ENCODE results near the gene TRPM8. TPM values are rescaled to one million over a fixed set of nuclear protein-coding genes. Genes with fewer than 3 reads are reported as not detected.

TRPM8 gene
- total RNA-seq, 1 donor = not detected

GRCh38 chr2:233934524-233934923, 17.4 kb downstream of the TRPM8 start:
- no peak for DNase-seq (ENCODE audit: insufficient read length, low spot score, missing footprints)

DNA sequence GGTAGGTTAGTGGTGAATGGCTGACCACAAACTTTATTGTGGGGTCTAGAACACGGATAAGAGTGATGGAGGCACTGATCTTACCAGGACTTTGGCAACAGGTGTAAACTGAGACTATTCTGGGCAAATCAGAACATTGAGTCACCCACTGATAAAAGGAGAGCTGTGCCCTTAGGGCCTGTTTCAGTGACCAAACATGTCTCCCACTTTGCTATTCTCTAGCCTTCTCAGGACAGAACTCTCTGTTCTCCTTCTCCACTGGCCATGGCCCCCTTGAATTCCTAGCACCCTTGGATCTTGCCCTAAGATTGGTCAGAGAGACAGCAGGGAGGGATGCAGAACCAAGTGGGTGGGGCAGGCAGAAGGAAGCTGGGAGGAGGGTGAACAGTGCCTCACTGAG, 18.3 kb downstream of the TRPM8 start:
- Histone ChIP-seq H3K4me2 (ENCODE audit: insufficient read depth, low read length) (no peak overlapping the region), H3K27me3 (ENCODE audit: insufficient read depth, low read length) (peaks cover 46% of the 10 kb centered on the region), H2AFZ (ENCODE audit: low read length) (no peak overlapping the region), H3K4me1 (ENCODE audit: insufficient read depth, low read length) (no peaks in the 10 kb centered on the region), H3K27ac (ENCODE audit: low read depth, low read length) (no peak overlapping the region), H4K20me1 (ENCODE audit: insufficient read depth, low read length) (no peaks in the 10 kb centered on the region), H3K79me2 (ENCODE audit: insufficient read depth, low read length) (no peaks in the 10 kb centered on the region), H3K36me3 (ENCODE audit: insufficient read depth, low read length) (no peaks in the 10 kb centered on the region), H3K9me3 (ENCODE audit: low read depth, low read length) (no peaks in the 10 kb centered on the region), H3K4me3 (ENCODE audit: insufficient read depth, low read length) (no peak overlapping the region)
- DNase-seq (ENCODE audit: insufficient read length, low spot score, missing footprints) = no peak
- no peak for TF ChIP-seq CTCF (IDR thresholded peaks at IDR 0.05; ENCODE audit: extremely low read depth, low read depth, low read length)

More at GRCh38 chr2:233934524-233934923, 17.4 kb downstream of the TRPM8 start:
- H2AFZ ChIP-seq (ENCODE audit: low read length) = no peak overlapping the region
- peaks cover 39% of the 10 kb centered on the region for H3K27me3 ChIP-seq (ENCODE audit: insufficient read depth, low read length)
- no peaks in the 10 kb centered on the region for H3K36me3 ChIP-seq (ENCODE audit: insufficient read depth, low read length)
- H3K4me3 ChIP-seq (ENCODE audit: insufficient read depth, low read length) = no peak overlapping the region
- no peaks in the 10 kb centered on the region for H3K79me2 ChIP-seq (ENCODE audit: insufficient read depth, low read length)
- H3K4me1 ChIP-seq (ENCODE audit: insufficient read depth, low read length) = no peaks in the 10 kb centered on the region
- no peak overlapping the region for H3K27ac ChIP-seq (ENCODE audit: low read depth, low read length)
- no peak overlapping the region for H3K4me2 ChIP-seq (ENCODE audit: insufficient read depth, low read length)
- TF ChIP-seq CTCF (IDR thresholded peaks at IDR 0.05; ENCODE audit: extremely low read depth, low read depth, low read length) = no peak
- H4K20me1 ChIP-seq (ENCODE audit: insufficient read depth, low read length) = no peaks in the 10 kb centered on the region
- no peaks in the 10 kb centered on the region for H3K9me3 ChIP-seq (ENCODE audit: low read depth, low read length)

DNA sequence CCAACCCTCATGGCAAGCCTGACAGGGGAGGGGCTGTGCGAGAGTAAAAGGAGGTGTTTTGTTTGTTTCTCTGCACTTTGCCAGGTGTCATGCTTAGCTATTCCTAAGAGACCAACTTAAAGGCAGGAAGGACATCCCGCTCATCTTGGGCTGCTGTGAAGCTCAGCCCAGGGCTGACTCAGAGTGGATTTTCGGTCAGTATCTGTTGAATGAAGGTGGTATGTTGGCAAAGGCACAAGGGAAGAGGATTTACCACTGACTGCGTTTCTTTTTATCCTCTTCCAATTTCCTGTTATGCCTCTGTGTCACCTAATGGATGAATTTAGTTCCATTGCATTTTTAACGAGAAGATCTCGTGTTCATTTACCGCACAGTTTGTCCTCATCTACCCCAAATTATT, 18.9 kb downstream of the TRPM8 start:
- peaks cover 45% of the 10 kb centered on the region for H3K27me3 ChIP-seq (ENCODE audit: insufficient read depth, low read length)
- H3K36me3 ChIP-seq (ENCODE audit: insufficient read depth, low read length) = no peaks in the 10 kb centered on the region
- H3K4me1 ChIP-seq (ENCODE audit: insufficient read depth, low read length) = no peaks in the 10 kb centered on the region
- H3K27ac ChIP-seq (ENCODE audit: low read depth, low read length) = no peak overlapping the region
- DNase-seq (ENCODE audit: insufficient read length, low spot score, missing footprints) = no peak
- no peak overlapping the region for H2AFZ ChIP-seq (ENCODE audit: low read length)
- TF ChIP-seq CTCF (IDR thresholded peaks at IDR 0.05; ENCODE audit: extremely low read depth, low read depth, low read length) = no peak
- no peaks in the 10 kb centered on the region for H4K20me1 ChIP-seq (ENCODE audit: insufficient read depth, low read length)
- no peak overlapping the region for H3K4me3 ChIP-seq (ENCODE audit: insufficient read depth, low read length)
- no peaks in the 10 kb centered on the region for H3K9me3 ChIP-seq (ENCODE audit: low read depth, low read length)
- H3K79me2 ChIP-seq (ENCODE audit: insufficient read depth, low read length) = no peaks in the 10 kb centered on the region
- no peak overlapping the region for H3K4me2 ChIP-seq (ENCODE audit: insufficient read depth, low read length)

- DNase-seq (ENCODE audit: insufficient read length, low spot score, missing footprints) = no peak
- Histone ChIP-seq H3K9me3 (ENCODE audit: low read depth, low read length) (no peaks in the 10 kb centered on the region), H3K4me3 (ENCODE audit: insufficient read depth, low read length) (peak overlapping the region; percentile 38), H3K79me2 (ENCODE audit: insufficient read depth, low read length) (no peaks in the 10 kb centered on the region), H3K27me3 (ENCODE audit: insufficient read depth, low read length) (peaks cover 39% of the 10 kb centered on the region), H3K4me2 (ENCODE audit: insufficient read depth, low read length) (peak overlapping the region; percentile 37), H4K20me1 (ENCODE audit: insufficient read depth, low read length) (no peaks in the 10 kb centered on the region), H3K4me1 (ENCODE audit: insufficient read depth, low read length) (no peaks in the 10 kb centered on the region), H3K27ac (ENCODE audit: low read depth, low read length) (no peak overlapping the region), H2AFZ (ENCODE audit: low read length) (peak overlapping the region; percentile 12), H3K36me3 (ENCODE audit: insufficient read depth, low read length) (no peaks in the 10 kb centered on the region)
- TF ChIP-seq CTCF (IDR thresholded peaks at IDR 0.05; ENCODE audit: extremely low read depth, low read depth, low read length) = no peak
Measured at GRCh38 chr2:233938676-233939370, 21.6 kb downstream of the TRPM8 start.
